Measurements from ENCODE around the gene CCR5AS.

Gene CCR5AS

GRCh38 chr3:46386205-46386604 lies 20.7 kb downstream of the CCR5AS start:
- no peak overlapping the region for H3K4me3 ChIP-seq (ENCODE audit: low read depth, low read length)
- no peak for TF ChIP-seq CTCF (conservative IDR thresholded peaks at IDR 0.05; ENCODE audit: low read depth, low read length)
- peak; percentile 67 for DNase-seq (ENCODE audit: low read depth)

DNA sequence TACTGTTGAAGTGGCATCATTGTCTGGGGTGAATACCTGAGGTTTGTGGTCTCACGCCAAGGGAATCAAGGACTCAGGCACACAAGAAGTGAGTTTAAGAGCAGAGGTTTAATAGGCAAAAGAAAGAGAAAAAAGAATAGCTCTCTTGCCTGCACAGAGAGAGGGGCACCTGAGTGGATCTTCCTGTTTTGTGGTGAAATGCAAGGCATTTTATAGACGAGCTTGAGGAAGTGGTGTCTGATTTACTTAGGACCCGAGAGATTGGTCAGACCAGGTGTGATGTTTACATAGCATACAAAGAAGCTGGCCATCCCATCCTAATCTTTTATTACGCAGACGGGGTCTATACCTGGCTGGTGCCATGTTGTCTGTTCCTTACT lies 22.9 kb downstream of the CCR5AS start:
- H3K4me3 ChIP-seq (ENCODE audit: low read depth, low read length): no peak overlapping the region
- DNase-seq (ENCODE audit: low read depth): no peak
- TF ChIP-seq CTCF (conservative IDR thresholded peaks at IDR 0.05; ENCODE audit: low read depth, low read length): no peak

GRCh38 chr3:46383211-46383950 lies 23.5 kb downstream of the CCR5AS start:
- H3K4me3 ChIP-seq (ENCODE audit: low read depth, low read length): no peak overlapping the region
- DNase-seq (ENCODE audit: low read depth): no peak
- TF ChIP-seq CTCF (conservative IDR thresholded peaks at IDR 0.05; ENCODE audit: low read depth, low read length): no peak

- H3K4me3 ChIP-seq (ENCODE audit: low read depth, low read length): no peak overlapping the region
- no peak for TF ChIP-seq CTCF (conservative IDR thresholded peaks at IDR 0.05; ENCODE audit: low read depth, low read length)
- no peak for DNase-seq (ENCODE audit: low read depth)
Measured at GRCh38 chr3:46381625-46382024, 25.2 kb downstream of the CCR5AS start.

GRCh38 chr3:46380471-46381221 lies 26.2 kb downstream of the CCR5AS start:
- DNase-seq (ENCODE audit: low read depth): peak; percentile 33
- H3K4me3 ChIP-seq (ENCODE audit: low read depth, low read length): no peak overlapping the region
- no peak for TF ChIP-seq CTCF (conservative IDR thresholded peaks at IDR 0.05; ENCODE audit: low read depth, low read length)

- peak; percentile 74 for DNase-seq (ENCODE audit: low read depth)
- peak; percentile 86 for TF ChIP-seq CTCF (conservative IDR thresholded peaks at IDR 0.05; ENCODE audit: low read depth, low read length)
- no peak overlapping the region for H3K4me3 ChIP-seq (ENCODE audit: low read depth, low read length)
Measured at GRCh38 chr3:46378426-46378942, 28.4 kb downstream of the CCR5AS start.
